ENCODE data around the gene STT3A. TPM values are rescaled to one million over a fixed set of nuclear protein-coding genes. Genes with fewer than 3 reads are reported as not detected.

Gene STT3A
- total and polyA plus RNA-seq, 12 donors = 28.4 to 208 (median 115) TPM

DNA sequence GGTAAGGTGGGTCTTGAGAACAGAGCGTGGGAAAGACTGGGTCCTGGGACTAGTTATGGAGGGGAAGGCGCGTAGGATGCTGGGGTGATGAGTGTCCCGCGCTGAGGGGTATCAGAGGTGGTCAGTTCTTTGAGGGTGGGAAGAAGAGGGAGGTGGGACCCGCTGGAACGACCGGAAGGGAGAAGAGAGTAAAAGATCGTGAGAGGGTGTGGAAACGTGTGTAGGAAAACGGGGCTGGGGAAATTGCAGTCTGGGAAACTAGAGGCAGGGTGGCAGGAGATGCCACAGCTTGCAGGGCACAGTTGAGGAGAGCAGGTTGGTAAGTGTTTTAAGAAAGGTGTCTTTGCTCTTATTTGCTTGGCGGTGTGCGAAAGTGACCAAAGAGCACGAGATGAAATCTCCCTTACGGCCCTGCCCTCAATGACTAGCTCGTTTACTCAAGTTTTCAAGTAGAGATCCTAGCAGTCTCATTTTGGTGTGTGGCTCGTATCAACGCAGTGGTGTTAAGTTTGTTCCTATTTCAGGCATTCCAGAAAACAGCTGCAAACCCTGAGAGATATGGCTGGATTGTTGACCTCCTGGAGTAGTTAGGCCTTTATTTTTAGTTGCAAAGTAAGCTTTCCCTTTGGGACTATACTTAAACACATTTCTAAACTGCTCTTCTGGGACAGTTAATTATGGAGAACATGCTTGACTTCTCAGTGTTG, 615 bp downstream of the STT3A start:
- Histone ChIP-seq H3K4me3 (peak overlapping the region; percentile 3 to 98 (median 57)), H3K27ac (peak overlapping the region in 4 of 5 donors; percentile 2 to 81 (median 68)), H3K4me1 (replicated peaks in 1 of 2) (peaks cover 8 to 32% of the 10 kb centered on the region in 2 donors), H3K9me3 (replicated peaks in 1 of 3) (no peaks in the 10 kb centered on the region), H3K27me3 (no peaks in the 10 kb centered on the region), H3K36me3 (replicated peaks in 1 of 2) (peaks cover 0 to 13% of the 10 kb centered on the region in 2 donors)
- TF ChIP-seq, protein P1, sequence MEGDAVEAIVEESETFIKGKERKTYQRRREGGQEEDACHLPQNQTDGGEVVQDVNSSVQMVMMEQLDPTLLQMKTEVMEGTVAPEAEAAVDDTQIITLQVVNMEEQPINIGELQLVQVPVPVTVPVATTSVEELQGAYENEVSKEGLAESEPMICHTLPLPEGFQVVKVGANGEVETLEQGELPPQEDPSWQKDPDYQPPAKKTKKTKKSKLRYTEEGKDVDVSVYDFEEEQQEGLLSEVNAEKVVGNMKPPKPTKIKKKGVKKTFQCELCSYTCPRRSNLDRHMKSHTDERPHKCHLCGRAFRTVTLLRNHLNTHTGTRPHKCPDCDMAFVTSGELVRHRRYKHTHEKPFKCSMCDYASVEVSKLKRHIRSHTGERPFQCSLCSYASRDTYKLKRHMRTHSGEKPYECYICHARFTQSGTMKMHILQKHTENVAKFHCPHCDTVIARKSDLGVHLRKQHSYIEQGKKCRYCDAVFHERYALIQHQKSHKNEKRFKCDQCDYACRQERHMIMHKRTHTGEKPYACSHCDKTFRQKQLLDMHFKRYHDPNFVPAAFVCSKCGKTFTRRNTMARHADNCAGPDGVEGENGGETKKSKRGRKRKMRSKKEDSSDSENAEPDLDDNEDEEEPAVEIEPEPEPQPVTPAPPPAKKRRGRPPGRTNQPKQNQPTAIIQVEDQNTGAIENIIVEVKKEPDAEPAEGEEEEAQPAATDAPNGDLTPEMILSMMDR (IDR thresholded peaks at IDR 0.05) = no peak
- no peak for TF ChIP-seq POLR2A (IDR thresholded peaks at IDR 0.05)
- DNase-seq = peak in 1 of 7 donors; percentile 16
- 0 to 1% (median 1%) methylated on average over 18 of the region's 18 CpGs for WGBS, 4 donors
- intact Hi-C loops (cut with DNase I) = no loop called here

DNA sequence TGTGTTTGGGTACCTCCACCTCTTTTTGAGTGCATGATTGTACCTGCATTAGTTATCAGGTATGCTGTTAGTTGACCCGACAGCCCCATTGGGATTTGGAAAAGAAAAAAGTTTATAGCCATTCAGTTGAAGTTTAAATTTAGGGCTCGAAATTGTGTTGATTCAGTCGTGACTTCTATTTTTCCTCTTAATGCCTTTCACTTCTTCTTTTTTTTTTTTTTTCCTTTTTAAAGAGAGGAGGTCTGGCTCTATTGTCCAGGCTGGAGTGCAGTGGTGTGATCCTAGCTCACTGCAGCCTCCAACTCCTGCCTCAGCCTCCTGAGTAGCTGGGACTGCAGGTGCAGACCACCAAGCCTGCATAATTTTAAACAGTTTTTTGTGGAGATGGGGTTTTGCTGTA, 2.3 kb downstream of the STT3A start:
- H3K4me3 ChIP-seq = no peak overlapping the region
- no peak for DNase-seq
- WGBS, 4 donors = 55 to 88% (median 74%) methylated on average over 3 of the region's 3 CpGs
- no peaks in the 10 kb centered on the region for H3K27me3 ChIP-seq
- no peak overlapping the region for H3K27ac ChIP-seq
- TF ChIP-seq POLR2A (IDR thresholded peaks at IDR 0.05) = no peak
- TF ChIP-seq, protein P1 (IDR thresholded peaks at IDR 0.05) = no peak
- H3K36me3 ChIP-seq (replicated peaks in 1 of 2) = peaks cover 0 to 29% of the 10 kb centered on the region in 2 donors
- intact Hi-C loops (cut with DNase I) = no loop called here
- H3K4me1 ChIP-seq (replicated peaks in 1 of 2) = peaks cover 8 to 32% of the 10 kb centered on the region in 2 donors
- no peaks in the 10 kb centered on the region for H3K9me3 ChIP-seq (replicated peaks in 1 of 3)

DNA sequence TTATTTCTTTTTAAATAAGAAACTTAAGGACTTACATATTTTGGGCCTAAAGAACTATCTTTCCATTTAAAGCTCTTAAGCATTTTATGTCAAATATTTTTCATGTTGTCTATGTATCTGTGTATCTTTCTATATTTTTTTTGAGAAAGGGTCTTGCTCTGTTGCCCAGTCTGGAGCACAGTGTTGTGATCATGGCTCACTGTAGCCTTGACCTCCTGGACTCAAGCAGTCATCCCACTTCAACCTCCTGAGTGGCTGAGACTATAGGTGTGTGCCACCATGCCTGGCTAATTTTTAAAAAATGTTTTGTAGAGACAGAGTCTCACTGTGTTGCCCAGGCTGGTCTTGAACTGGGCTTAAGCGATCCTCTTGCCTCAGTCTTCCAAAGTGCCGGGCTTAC, 8.0 kb downstream of the STT3A start:
- Histone ChIP-seq H3K36me3 (replicated peaks in 1 of 2) (peaks cover 0 to 82% of the 10 kb centered on the region in 2 donors), H3K27ac (no peak overlapping the region), H3K4me1 (replicated peaks in 1 of 2) (peaks cover 0 to 2% of the 10 kb centered on the region in 2 donors), H3K4me3 (no peak overlapping the region), H3K27me3 (no peaks in the 10 kb centered on the region), H3K9me3 (replicated peaks in 1 of 3) (no peaks in the 10 kb centered on the region)
- 97 to 100% (median 99%) methylated on average over 2 of the region's 2 CpGs for WGBS, 4 donors
- no peak for TF ChIP-seq POLR2A (IDR thresholded peaks at IDR 0.05)
- no peak for DNase-seq
- intact Hi-C loops (cut with DNase I) = no loop called here

DNA sequence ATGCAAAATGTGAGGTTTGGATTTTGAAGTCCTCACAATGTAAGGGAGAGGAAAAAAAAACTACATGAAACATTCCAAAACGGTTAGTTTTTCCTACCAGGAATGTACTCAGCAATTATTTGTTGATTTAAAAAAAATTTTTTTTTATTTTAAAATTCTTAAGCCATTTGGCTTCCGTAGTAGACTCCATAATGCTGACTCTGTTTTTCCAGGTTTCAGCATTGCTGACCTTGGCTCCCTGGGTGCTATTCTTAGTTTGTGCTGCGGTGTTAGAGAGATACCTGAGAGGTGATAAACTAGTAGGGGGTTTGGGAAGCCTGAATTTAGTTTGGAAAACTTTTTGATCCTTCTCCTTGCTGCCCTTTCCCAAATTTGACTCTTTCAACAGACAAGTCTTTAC, 10.6 kb downstream of the STT3A start:
- no peaks in the 10 kb centered on the region for H3K27me3 ChIP-seq
- peaks cover 0 to 95% of the 10 kb centered on the region in 2 donors for H3K36me3 ChIP-seq (replicated peaks in 1 of 2)
- intact Hi-C loops (cut with DNase I) = no loop called here
- H3K9me3 ChIP-seq (replicated peaks in 1 of 3) = no peaks in the 10 kb centered on the region
- TF ChIP-seq, protein P1 (IDR thresholded peaks at IDR 0.05) = no peak
- TF ChIP-seq POLR2A (IDR thresholded peaks at IDR 0.05) = no peak
- H3K27ac ChIP-seq = no peak overlapping the region
- no peaks in the 10 kb centered on the region for H3K4me1 ChIP-seq (replicated peaks in 1 of 2)
- H3K4me3 ChIP-seq = no peak overlapping the region
- WGBS, 4 donors = 66 to 71% (median 68%) methylated on average over 3 of the region's 3 CpGs
- DNase-seq = no peak

DNA sequence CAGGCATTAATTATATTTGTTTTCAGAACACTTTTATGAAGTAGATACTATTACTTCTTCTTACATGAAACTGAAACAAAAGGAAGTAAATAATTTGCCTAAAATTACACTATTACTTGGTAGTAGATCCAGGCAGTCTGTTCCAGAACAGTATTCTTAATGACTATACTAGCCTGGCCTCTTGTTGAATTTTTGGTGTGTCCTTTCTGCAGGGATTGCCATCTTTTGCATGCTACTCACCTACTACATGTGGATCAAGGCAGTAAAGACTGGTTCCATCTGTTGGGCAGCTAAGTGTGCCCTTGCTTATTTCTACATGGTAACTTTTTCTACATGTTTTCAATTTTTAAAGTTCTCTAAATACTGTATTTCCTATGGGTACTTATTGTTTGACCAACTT, 12.8 kb downstream of the STT3A start:
- H3K27me3 ChIP-seq = no peaks in the 10 kb centered on the region
- H3K27ac ChIP-seq = no peak overlapping the region
- H3K4me1 ChIP-seq (replicated peaks in 1 of 2) = no peaks in the 10 kb centered on the region
- no peak overlapping the region for H3K4me3 ChIP-seq
- intact Hi-C loops (cut with DNase I) = no loop called here
- H3K9me3 ChIP-seq (replicated peaks in 1 of 3) = no peaks in the 10 kb centered on the region
- no peak for DNase-seq
- H3K36me3 ChIP-seq (replicated peaks in 1 of 2) = peaks cover 0 to 97% of the 10 kb centered on the region in 2 donors
- TF ChIP-seq, protein P1 (IDR thresholded peaks at IDR 0.05) = no peak
- no peak for TF ChIP-seq POLR2A (IDR thresholded peaks at IDR 0.05)

Measured in adrenal gland (tissue), 12 donors.